ENCODE results near the gene ARHGAP35. TPM values are rescaled to one million over a fixed set of nuclear protein-coding genes. Genes with fewer than 3 reads are reported as not detected.
A peak's percentile ranks its signal among the peaks of the same experiment; 100 is the strongest.

Gene ARHGAP35
- total RNA-seq, result 10 to 100 TPM; 49.7 to 94.5 (median 77.7) TPM

- intact Hi-C loops (cut with DNase I), result loop anchor here (5.0 kb wide), 1 partner anchor 61 kb away; no protein-coding TSS in a partner anchor
- Histone ChIP-seq H3K4me3 (peak within 1 kb of the TSS; percentile 92 to 95 (median 94)), H3K4me1 (peaks cover 41 to 71% (median 65%) of the 10 kb centered on the region in 4 donors), H3K36me3 (no peaks in the 10 kb centered on the region), H3K9me3 (no peaks in the 10 kb centered on the region), H3K27me3 (no peaks in the 10 kb centered on the region), H3K27ac (replicated peaks in 1 of 4) (peak within 1 kb of the TSS; percentile 99 to 100 (median 100))
- DNase-seq (ENCODE audit: extremely low spot score), result no peak
- TF ChIP-seq CTCF (IDR thresholded peaks at IDR 0.05) (no peak), POLR2AphosphoS5 (IDR thresholded peaks at IDR 0.05) (no peak), EP300 (IDR thresholded peaks at IDR 0.05) (no peak), POLR2A (IDR thresholded peaks at IDR 0.05; ENCODE audit: low read depth) (no peak)
- WGBS, result 0% methylated on average over 8 of the region's 91 CpGs
These were observed at the start of gene ARHGAP35 for GRCh38 chr19:46860846-46861690. Gene ARHGAP35, plus strand, starts transcription at chr19:46860997. Its CDS starts 57,679 bp downstream, at chr19:46918676.

- Histone ChIP-seq H3K27me3 (no peaks in the 10 kb centered on the region), H3K4me1 (peaks cover 7 to 20% (median 13%) of the 10 kb centered on the region in 4 donors), H3K36me3 (no peaks in the 10 kb centered on the region), H3K4me3 (no peak overlapping the region), H3K27ac (replicated peaks in 1 of 4) (peak overlapping the region; percentile 14 to 50 (median 44)), H3K9me3 (no peaks in the 10 kb centered on the region)
- intact Hi-C loops (cut with DNase I), result no loop called here
- no peak for DNase-seq (ENCODE audit: extremely low spot score)
- 69% methylated on average over 24 of the region's 24 CpGs for WGBS
- no peak for TF ChIP-seq POLR2AphosphoS5 (IDR thresholded peaks at IDR 0.05)
These were observed 47.6 kb upstream of the ARHGAP35 start for GRCh38 chr19:46812977-46813838.

GRCh38 chr19:46813839-46814358 is 46.9 kb upstream of the ARHGAP35 start:
- H3K27me3 ChIP-seq, result no peaks in the 10 kb centered on the region
- peak overlapping the region; percentile 14 to 50 (median 44) for H3K27ac ChIP-seq (replicated peaks in 1 of 4)
- TF ChIP-seq CTCF (IDR thresholded peaks at IDR 0.05), result no peak
- TF ChIP-seq POLR2AphosphoS5 (IDR thresholded peaks at IDR 0.05), result peak in 1 of 2 donors; percentile 23
- TF ChIP-seq EP300 (IDR thresholded peaks at IDR 0.05), result no peak
- TF ChIP-seq POLR2A (IDR thresholded peaks at IDR 0.05; ENCODE audit: low read depth), result no peak
- WGBS, result 48% methylated on average over 7 of the region's 7 CpGs
- H3K4me3 ChIP-seq, result no peak overlapping the region
- H3K36me3 ChIP-seq, result no peaks in the 10 kb centered on the region
- intact Hi-C loops (cut with DNase I), result no loop called here
- DNase-seq (ENCODE audit: extremely low spot score), result no peak
- peaks cover 7 to 20% (median 13%) of the 10 kb centered on the region in 4 donors for H3K4me1 ChIP-seq
- H3K9me3 ChIP-seq, result no peaks in the 10 kb centered on the region

GRCh38 chr19:46815833-46816627 is 44.8 kb upstream of the ARHGAP35 start:
- Histone ChIP-seq H3K27me3 (no peaks in the 10 kb centered on the region), H3K27ac (replicated peaks in 1 of 4) (no peak overlapping the region), H3K36me3 (no peaks in the 10 kb centered on the region), H3K9me3 (no peaks in the 10 kb centered on the region), H3K4me1 (peaks cover 10 to 20% (median 13%) of the 10 kb centered on the region in 4 donors), H3K4me3 (no peak overlapping the region)
- intact Hi-C loops (cut with DNase I), result no loop called here
- 79% methylated on average over 10 of the region's 18 CpGs for WGBS
- TF ChIP-seq EP300 (IDR thresholded peaks at IDR 0.05), result no peak
- TF ChIP-seq CTCF (IDR thresholded peaks at IDR 0.05), result no peak
- TF ChIP-seq POLR2AphosphoS5 (IDR thresholded peaks at IDR 0.05), result no peak
- TF ChIP-seq POLR2A (IDR thresholded peaks at IDR 0.05; ENCODE audit: low read depth), result no peak
- no peak for DNase-seq (ENCODE audit: extremely low spot score)

Data from esophagus muscularis mucosa (tissue), 4 donors.